ENCODE measurements around the gene ZFYVE28.
A peak's percentile ranks its signal among the peaks of the same experiment; 100 is the strongest.

- TF ChIP-seq CTCF (IDR thresholded peaks at IDR 0.05) (peak in 1 of 6 experiments; percentile 12), POLR2A (IDR thresholded peaks at IDR 0.05) (no peak)
Measured at GRCh38 chr4:2243681-2244380, 174.6 kb downstream of the ZFYVE28 start.

Measured in Peyer's patch (tissue), 4 donors.